IPS DF 6.9 (cell line): ENCODE data around the gene RPS19.
"Not testable (repeated sequence)": the region's sequence is repeated elsewhere in the genome, so short reads cannot be mapped to it uniquely, and the experiment has no call there.

ENCODE experiments used
- DNase-seq: peaks from one replicate; pipeline ENCODE4 v3.0.0-alpha.2; 2013; ENCODE audit warnings: low read depth, low spot score
- H3K27ac ChIP-seq: one replicate; pipeline ENCODE4 v1.5.1; 2013; ENCODE audit warnings: low read length, control low read depth
- H3K27me3 ChIP-seq: 2 replicates; pipeline ENCODE4 v1.6.1; 2013; ENCODE audit warnings: mild to moderate bottlenecking, low read length; ENCODE audit not compliant: control insufficient read depth, insufficient read depth
- H3K36me3 ChIP-seq: 2 replicates; pipeline ENCODE4 v1.6.1; 2013; ENCODE audit warnings: low read length; ENCODE audit not compliant: control insufficient read depth, insufficient read depth
- H3K4me1 ChIP-seq: 2 replicates; pipeline ENCODE4 v1.6.1; 2013; ENCODE audit warnings: low read length; ENCODE audit not compliant: control insufficient read depth, insufficient read depth
- H3K4me3 ChIP-seq: 2 replicates; pipeline ENCODE4 v1.5.1; 2013; ENCODE audit warnings: mild to moderate bottlenecking, low read length
- H3K9me3 ChIP-seq: 2 replicates; pipeline ENCODE4 v1.6.1; 2013; ENCODE audit warnings: low read length, inconsistent platforms; ENCODE audit not compliant: control insufficient read depth, insufficient read depth
- WGBS: extraction: QIAGEN DNeasy Blood & Tissue Kit; methylation state at CpG from one replicate; pipeline ENCODE4 v1.1.7; 2013; ENCODE audit warnings: mixed read lengths, missing lambda C conversion rate; ENCODE audit not compliant: insufficient read length, insufficient coverage; 5-methylcytosine and 5-hydroxymethylcytosine counted together

The RPS19 gene

DNA sequence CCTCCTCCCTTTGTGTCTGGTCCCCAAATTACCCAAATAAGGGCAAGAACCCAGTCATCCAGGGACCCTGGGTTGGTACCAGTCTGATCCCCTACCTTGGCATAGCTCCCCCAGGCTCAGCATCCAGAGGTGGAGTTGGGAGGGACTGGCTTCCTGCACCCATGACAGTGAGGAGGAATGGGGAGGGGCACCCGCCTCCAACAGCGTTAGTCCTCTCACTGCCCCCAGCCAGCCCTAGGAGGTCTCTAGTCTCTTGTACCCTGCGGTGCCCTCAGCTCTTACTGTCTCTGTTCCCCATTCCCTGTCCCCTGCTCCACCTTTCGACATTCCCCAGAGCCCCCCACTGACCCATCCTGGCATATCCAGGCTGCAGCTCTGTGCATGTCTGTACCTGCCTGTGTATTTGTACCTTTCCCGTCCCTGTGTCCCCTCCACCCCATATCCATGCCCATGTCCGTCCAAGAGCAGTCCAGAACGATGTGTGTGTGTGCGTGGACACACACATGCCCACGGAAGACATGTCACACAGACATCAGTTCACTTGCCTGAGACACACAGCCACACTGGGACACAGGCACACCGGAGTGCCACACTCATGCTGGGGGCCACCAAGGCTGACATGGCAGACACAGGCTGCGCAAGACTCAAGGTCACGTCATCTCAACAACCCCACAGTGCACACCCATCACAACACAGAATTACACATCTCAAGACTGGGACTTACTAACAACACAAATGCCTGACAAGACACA, 50.4 kb downstream of the RPS19 start:
- H3K27ac ChIP-seq, result no peak overlapping the region

DNA sequence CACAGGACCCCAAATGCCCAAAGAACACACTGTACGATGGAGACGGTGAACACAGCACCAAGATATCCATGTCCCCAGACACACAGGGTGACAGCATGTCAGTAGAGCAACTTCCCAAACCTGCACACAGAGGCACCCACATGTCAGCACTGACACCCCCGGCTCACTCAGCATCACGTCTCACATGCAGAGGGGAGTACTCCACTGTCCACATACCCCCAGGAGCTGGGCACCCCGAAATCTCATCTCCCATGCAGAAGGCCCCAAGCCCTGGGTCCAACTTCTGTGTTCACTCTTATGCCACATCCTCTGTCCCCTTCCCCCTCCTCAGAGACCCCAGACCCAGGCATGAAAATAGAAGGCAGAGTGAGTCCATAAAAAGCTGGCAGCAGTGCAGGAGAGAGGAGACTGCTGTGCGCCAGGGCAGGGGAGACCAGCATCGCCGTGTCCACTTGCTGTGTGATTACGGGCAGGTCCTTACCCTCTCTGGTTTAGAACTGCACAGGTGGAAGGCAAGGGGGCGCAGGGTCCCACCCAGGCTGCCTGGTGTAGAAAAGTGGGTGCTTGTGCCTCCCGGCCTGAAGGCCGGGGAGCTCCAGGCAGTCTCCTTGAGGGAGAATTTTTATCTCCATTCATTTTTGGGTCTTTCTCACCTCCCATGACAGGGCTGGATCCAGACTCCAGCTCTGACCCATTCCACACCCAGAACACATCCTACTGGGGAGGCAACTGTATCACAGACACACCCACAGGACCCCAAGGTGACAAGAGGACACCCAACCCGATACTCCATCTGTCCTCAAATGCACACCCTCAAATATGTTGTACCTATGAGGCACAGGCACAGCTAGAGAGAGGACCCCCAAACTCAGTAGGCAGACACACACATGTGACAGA, 51.2 kb downstream of the RPS19 start:
- Histone ChIP-seq H3K4me1 (peaks cover 3% of the 10 kb centered on the region; the same call in 1 of the 2 replicates), H3K27ac (no peak overlapping the region), H3K27me3 (peaks cover 57% of the 10 kb centered on the region), H3K36me3 (no peaks in the 10 kb centered on the region), H3K9me3 (no peaks in the 10 kb centered on the region), H3K4me3 (no peak overlapping the region)
- no peak for DNase-seq
- no CpG with 5 or more reads among the region's 13 CpGs for WGBS

More for the DNA sequence above, 50.4 kb downstream of the RPS19 start:
- Histone ChIP-seq H3K9me3 (no peaks in the 10 kb centered on the region), H3K4me3 (no peak overlapping the region), H3K27me3 (peaks cover 50% of the 10 kb centered on the region), H3K4me1 (peaks cover 3% of the 10 kb centered on the region; the same call in 1 of the 2 replicates), H3K36me3 (0 out of 2 replicates have a peak, but pooled peaks cover under 1% of the 10 kb centered on the region)
- WGBS, result no CpG with 5 or more reads among the region's 12 CpGs
- no peak for DNase-seq

DNA sequence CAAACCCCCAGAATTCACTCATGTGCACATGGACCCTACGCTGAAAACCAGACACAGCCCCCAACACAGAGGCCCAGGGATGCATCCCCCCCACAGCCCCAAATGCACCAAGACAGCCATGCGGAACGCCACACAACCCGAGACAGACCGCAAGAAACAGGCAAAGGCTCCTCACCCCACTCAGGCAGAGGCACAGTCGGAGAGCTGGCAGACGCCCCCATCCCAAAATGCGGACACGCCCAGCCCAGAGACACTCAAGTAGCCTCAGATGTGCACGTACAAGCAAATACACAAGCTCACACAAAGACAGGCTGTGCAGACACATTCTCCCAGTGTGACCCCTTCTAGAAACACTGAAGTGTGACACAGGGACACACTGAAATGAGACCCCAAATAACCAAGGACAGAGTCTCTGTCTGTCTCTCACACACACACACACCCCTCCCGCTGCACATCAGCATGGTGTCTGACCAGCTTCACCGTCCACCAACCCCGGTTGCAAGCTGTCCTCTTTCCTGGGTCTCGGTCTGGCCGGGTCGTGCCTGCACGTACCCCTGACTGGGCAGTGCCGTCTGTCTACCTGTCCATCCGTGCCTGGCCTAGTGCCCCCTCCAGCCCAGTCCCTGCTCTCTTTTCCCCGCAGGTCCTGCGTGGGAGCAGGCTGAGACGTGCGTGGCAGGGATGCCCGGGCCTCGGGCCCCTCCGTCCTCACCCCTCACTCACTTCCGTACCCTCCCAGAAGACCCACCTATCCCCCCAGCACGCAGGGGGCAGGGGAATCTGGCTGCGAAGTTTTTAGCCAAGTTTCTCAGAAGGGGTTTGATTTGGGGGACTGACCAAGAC, 52.1 kb downstream of the RPS19 start:
- Histone ChIP-seq H3K27me3 (peaks cover 66% of the 10 kb centered on the region), H3K9me3 (no peaks in the 10 kb centered on the region), H3K27ac (no peak overlapping the region), H3K36me3 (no peaks in the 10 kb centered on the region), H3K4me3 (no peak overlapping the region), H3K4me1 (peaks cover 3% of the 10 kb centered on the region; the same call in 1 of the 2 replicates)
- no peak for DNase-seq
- WGBS, result no CpG with 5 or more reads among the region's 29 CpGs

DNA sequence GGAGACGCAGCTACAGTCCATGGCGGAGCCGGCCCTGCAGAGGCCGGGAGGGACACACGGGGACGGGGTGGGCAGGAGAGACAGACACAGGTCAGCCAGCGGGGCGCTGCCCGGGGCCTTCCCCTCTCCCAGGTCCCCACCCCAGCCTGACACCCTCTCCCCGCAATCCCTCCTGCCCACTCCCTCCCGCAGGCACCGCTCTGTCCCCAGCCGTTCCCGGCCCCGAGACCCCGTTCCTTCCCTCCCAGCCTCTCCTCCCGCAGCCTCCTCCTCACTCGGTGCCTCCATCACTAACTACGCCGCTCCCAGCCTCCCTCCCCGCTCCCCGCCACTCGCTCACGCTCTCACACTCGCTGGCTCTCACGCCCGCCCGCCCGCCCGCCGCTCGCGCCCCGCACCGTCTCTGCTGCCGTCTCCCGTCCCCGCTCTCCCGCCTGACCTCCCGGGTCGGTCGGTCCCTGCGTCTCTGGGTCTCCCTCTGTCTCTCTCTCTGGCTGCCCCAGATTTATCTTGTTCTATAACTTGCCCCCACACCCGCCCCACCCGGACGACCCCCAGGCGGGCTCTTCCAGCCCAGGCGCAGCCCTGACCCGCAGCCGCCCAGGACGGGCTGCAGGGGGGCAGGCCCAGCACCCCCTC, 53.0 kb downstream of the RPS19 start:
- no peak for DNase-seq
- H3K4me3 ChIP-seq, result peak overlapping the region; percentile 6; the same call in 1 of the 2 replicates
- no peaks in the 10 kb centered on the region for H3K36me3 ChIP-seq
- no peak overlapping the region for H3K27ac ChIP-seq
- H3K9me3 ChIP-seq, result no peaks in the 10 kb centered on the region
- H3K4me1 ChIP-seq, result peaks cover 3% of the 10 kb centered on the region; the same call in 1 of the 2 replicates
- peaks cover 72% of the 10 kb centered on the region for H3K27me3 ChIP-seq
- WGBS, result no CpG with 5 or more reads among the region's 51 CpGs

DNA sequence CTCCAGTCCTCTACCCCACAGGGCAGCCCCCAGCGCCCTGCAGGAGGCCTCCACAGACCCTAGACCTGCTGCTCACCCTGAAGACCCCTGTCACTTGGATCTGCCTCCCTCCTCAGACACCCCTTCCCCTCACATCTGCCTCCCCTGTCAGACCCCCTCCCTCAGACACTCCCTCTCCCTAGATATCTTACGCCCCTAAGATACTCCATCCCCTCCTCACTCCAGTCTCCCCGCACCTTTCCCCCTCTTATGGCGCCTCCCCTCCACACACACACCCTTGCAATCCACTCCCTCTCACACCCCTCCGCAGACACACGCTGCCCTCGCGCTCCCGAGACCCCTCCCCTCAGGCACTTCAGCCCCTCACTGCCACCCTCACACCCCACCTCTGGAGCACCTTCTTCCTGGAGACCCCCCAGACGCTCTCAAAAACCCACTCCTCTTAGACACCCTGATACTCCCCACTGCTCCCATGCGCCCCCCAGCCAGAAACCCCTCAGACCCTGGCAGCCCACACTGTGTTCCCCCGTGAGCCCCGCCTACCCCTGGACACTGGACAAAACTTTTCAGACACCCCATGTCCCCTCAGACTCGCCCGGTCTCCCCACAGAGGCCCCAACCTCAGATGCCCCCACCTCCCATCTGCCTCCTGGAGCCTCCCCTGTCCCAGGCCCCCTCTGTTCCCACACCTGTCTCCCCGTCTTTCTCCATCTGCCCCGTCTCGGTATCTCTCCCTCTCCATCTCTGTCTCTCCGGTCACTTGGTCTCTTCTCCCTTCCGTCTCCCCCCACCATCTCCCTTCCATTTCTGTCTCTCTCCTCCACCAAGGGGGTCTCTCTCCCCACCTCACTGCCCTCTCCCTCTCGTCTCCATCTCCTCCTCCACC, 53.7 kb downstream of the RPS19 start:
- Histone ChIP-seq H3K36me3 (no peaks in the 10 kb centered on the region), H3K9me3 (no peaks in the 10 kb centered on the region; the same call in 1 of the 2 replicates), H3K4me3 (no peak overlapping the region), H3K4me1 (peaks cover 3% of the 10 kb centered on the region; the same call in 1 of the 2 replicates), H3K27me3 (peaks cover 79% of the 10 kb centered on the region), H3K27ac (no peak overlapping the region)
- WGBS, result no CpG with 5 or more reads among the region's 21 CpGs
- DNase-seq, result no peak

DNA sequence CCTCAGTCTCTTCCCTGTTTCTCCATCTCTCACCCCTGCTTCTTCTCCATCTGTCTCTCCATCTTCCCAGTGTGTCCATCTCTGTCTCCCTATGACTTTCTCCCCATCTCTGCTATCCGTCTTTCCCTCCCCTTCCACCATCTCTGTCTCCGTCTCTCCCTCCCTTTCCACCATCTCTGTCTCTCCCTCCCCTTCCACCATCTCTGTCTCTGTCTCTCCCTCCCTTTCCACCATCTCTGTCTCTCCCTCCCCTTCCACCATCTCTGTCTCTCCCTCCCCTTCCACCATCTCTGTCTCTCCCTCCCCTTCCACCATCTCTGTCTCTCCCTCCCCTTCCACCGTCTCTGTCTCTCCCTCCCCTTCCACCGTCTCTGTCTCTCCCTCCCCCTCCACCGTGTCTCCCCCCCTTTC, 54.4 kb downstream of the RPS19 start:
- not testable (repeated sequence) for DNase-seq, H3K4me3 ChIP-seq, H3K36me3 ChIP-seq, H3K9me3 ChIP-seq, H3K27ac ChIP-seq, H3K4me1 ChIP-seq
- WGBS, result no CpG with 5 or more reads among the region's 5 CpGs
- H3K27me3 ChIP-seq, result peaks cover 84% of the 10 kb centered on the region

DNA sequence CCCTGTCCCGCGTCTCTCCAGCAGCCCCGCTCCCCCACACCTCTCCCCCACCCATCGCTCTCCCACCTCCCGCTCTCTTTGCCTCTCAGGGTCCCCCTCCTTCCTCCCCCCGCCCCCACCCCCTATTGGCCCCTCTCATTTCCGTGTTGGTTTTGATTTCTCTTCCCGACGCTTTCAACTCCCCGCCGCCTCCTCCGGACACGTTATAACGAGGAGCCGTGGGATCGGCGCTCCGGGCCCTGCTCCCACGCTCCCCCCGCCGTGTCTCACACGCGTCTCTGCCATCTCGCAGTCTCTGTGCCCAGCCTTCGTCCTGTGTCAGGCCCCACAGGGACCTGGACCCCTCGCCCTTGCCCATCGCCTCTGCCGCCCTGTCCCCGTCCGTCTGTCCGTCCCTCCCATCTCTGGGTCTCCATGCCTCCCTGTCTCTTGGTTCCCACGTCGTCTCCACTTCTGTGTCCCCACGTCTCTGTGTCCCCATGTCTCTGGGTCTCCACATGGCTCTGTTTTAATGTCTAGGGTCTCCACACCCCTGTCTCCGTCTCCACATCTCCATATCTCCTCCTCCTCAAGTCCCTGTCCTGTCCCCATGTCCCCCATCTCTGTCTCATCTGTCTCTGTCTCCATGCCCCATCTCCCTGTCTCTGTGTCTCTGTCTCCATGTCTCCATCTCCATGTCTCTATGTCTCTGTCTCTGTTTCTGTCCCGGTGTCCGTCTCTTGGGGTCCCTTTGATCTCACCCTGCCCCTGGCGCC, 55.1 kb downstream of the RPS19 start:
- H3K4me3 ChIP-seq, result no peak overlapping the region
- no CpG with 5 or more reads among the region's 38 CpGs for WGBS

DNA sequence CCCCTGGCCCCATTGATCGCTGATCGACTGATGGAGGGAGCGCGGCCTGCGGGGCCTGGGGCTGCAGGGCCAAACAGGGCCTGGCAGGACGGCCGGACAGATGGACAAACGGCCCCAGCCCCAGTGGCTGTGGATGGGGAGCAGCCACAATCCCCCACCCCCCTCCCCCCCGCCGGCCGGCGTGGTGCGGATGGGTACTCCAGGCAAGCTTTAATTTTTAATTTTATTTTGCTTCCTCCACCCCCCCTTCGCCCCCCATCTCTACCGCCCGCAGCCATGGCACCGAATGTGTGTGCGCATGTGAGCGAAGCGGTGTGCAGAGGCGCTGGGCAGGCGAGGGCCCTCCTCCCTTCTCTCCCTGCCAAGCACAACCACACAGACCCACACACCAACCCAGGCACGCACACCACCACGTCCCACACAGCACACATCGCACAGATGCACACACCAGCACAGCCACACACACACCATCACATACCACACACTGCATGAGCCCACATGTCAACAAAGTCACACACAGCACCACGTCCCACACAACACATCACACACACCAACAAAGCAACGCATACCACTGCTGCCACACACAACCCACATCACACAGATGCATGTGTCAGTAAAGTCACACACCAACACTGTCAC, 55.8 kb downstream of the RPS19 start:
- no CpG with 5 or more reads among the region's 27 CpGs for WGBS
- no peak overlapping the region for H3K27ac ChIP-seq
- DNase-seq, result no peak
- H3K36me3 ChIP-seq, result no peaks in the 10 kb centered on the region
- H3K9me3 ChIP-seq, result no peaks in the 10 kb centered on the region; the same call in 1 of the 2 replicates
- H3K4me3 ChIP-seq, result no peak overlapping the region
- peaks cover 90% of the 10 kb centered on the region for H3K27me3 ChIP-seq
- peaks cover 3% of the 10 kb centered on the region; the same call in 1 of the 2 replicates for H3K4me1 ChIP-seq

More for the DNA sequence above, 55.1 kb downstream of the RPS19 start:
- Histone ChIP-seq H3K27me3 (peaks cover 89% of the 10 kb centered on the region), H3K36me3 (no peaks in the 10 kb centered on the region), H3K4me1 (peaks cover 3% of the 10 kb centered on the region; the same call in 1 of the 2 replicates), H3K27ac (no peak overlapping the region), H3K9me3 (no peaks in the 10 kb centered on the region; the same call in 1 of the 2 replicates)
- DNase-seq, result no peak
